Stimulated activated naive CD8-positive, alpha-beta T cell treated with anti-CD3 and anti-CD28 coated beads, Interleukin-15, Interleukin-2, amounts not matched to agents 100 U/mL and 50 U/mL, for 24 hours (primary cell): Measurements from ENCODE around the gene XPNPEP1.
A peak's percentile ranks its signal among the peaks of the same experiment; 100 is the strongest.

Experiments used
- ATAC-seq: fragments of 150-1000 bp; cut with Tn5 transposase; one replicate; pipeline ENCODE4 v1.10.0; 2021
- DNase-seq: peaks from one replicate; pipeline ENCODE4 v3.0.0; 2021

The XPNPEP1 gene

GRCh38 chr10:109863775-109864174 lies 59.5 kb downstream of the XPNPEP1 start:
- ATAC-seq = no peak
- no peak for DNase-seq

GRCh38 chr10:109862738-109863137 lies 60.6 kb downstream of the XPNPEP1 start:
- ATAC-seq (no peak), DNase-seq (no peak)

DNA sequence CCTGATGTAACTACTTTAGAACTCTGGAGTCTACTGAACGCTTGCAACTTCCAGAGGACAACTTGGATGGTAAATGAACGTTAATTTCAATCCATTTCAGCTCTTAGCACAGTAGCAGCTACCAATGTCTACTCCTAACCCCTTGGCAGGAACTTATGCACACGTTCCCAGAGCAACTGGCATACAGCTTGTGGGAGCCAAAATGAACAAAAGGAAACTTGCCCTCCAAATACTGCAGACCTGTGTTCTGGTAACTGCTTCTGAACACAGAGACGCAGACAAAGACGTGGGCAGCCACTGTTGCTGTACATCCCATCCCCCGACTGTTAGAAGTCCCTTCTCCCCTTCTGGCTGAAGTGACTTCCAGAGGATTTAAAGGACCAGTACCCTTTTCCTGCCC lies 61.3 kb downstream of the XPNPEP1 start:
- ATAC-seq = no peak

GRCh38 chr10:109861081-109861480 lies 62.2 kb downstream of the XPNPEP1 start:
- ATAC-seq = no peak
- DNase-seq = no peak

More for the DNA sequence above, 61.3 kb downstream of the XPNPEP1 start:
- DNase-seq = no peak

DNA sequence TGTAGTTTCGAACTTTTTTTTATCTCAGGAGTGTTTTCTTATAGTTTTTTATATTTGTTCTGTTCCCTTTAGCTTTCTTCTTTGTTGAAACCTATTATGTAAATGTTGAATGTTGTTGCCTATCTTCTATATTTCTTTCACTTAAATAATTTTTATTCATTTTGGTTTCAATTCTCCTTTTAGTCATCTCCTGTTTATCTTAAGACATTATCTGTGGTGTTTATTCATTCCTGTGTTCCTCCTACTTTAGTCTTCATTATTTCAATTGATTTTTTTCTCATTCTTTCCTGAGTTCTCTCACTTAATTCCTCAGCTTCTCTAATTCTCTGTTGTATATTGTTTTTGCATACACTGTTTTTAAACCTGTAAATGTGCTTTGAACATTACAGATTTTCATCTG lies 64.1 kb downstream of the XPNPEP1 start:
- DNase-seq (no peak), ATAC-seq (no peak)

- ATAC-seq (no peak), DNase-seq (no peak)
These were observed 67.6 kb downstream of the XPNPEP1 start for GRCh38 chr10:109855746-109856145.

DNA sequence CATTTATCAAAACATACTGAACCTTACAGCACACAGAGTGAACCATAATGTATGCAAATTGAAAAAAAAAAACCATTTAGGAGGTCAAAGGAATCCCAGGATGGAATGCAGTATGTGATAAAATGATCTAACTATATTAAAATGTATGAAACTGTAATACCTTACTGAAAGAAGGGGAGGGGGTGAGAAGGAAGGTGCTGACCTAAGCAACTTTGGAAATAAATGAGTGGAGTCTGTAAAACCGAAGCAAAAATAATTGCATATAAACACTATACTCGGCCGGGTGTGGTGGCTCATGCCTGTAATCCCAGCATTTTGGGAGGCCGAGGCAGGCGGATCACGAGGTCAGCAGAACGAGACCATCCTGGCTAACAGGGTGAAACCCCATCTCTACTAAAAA lies 69.4 kb downstream of the XPNPEP1 start:
- ATAC-seq (no peak), DNase-seq (no peak)

GRCh38 chr10:109852475-109853037 lies 70.8 kb downstream of the XPNPEP1 start:
- DNase-seq = peak; percentile 83
- ATAC-seq = peak; percentile 81

GRCh38 chr10:109851616-109852474 lies 71.5 kb downstream of the XPNPEP1 start:
- no peak for DNase-seq

DNA sequence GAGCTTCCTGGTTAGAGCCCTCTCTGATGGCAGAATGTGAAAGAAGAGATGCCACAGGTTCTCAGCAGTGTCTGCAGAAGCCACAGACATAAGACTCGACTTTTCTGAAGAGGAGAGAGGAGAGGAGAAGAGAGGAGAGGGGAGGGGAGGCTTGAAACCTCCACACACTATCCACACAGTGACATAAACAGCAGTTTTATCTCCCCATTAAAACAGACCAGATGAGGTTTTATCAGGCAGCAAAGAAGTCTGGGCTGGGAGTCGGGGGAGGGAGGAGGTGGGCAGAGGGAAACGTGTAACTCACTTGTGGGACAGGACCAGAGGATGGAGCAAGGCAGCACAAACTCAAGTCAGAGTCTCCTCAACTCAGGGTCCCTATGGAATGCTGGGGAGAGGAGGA lies 76.5 kb downstream of the XPNPEP1 start:
- DNase-seq (no peak), ATAC-seq (no peak)

More at GRCh38 chr10:109851616-109852474, 71.5 kb downstream of the XPNPEP1 start:
- ATAC-seq = no peak

DNA sequence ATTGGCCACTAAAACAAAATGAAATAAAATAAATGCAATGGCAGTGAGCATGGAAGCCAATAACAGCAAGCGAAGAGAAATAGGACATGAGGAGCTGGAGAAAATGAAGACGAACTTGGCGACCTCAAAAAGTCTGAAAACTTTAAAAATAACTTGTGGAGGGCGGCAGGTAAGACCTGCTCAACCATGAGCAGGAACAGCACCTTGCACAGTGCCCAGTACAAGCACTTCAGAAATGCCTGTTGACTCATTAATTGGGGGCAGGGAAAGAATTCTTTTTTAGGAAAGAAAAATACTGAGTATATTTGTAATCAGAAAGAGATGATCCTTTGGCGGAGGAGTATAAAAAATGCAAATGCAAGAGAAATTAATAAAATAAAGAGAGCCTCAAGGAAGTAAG lies 78.0 kb downstream of the XPNPEP1 start:
- ATAC-seq = no peak

DNA sequence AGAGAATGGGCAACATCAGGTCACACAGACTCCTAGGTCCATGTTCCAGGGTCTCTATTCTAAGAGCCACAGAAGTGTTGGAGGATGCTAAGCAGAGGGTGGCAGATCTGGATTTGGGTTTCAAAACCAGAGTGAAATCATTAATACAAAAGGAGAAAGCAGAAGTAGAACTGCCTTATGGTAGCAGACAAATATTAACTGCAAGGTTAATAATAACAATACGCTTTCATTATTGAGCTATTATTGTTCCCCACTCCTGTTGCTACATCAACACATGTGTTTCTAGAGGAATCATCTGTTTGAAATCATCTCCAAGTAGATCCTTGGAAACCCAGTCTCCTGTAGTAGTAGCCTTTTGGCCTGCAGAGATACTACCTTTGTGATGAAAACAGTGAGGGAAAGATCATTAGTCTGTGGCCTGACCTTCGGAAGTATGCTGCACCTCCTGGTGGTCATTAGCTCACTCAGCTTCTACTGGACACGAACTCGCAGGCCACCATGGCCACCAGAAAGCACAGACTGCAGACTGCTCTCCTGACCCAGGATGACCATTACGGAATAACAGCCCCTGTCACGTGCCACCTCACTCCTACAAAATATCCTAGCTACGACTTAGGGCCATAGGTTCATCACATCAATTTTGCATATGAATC lies 84.6 kb downstream of the XPNPEP1 start:
- ATAC-seq (no peak), DNase-seq (no peak)

More for the DNA sequence above, 78.0 kb downstream of the XPNPEP1 start:
- DNase-seq = no peak

- DNase-seq (no peak), ATAC-seq (no peak)
These were observed 85.9 kb downstream of the XPNPEP1 start for GRCh38 chr10:109837384-109837783.

- DNase-seq (no peak), ATAC-seq (no peak)
These were observed 88.1 kb downstream of the XPNPEP1 start for GRCh38 chr10:109835257-109835656.

GRCh38 chr10:109831846-109832245 lies 91.5 kb downstream of the XPNPEP1 start:
- DNase-seq (no peak), ATAC-seq (no peak)

DNA sequence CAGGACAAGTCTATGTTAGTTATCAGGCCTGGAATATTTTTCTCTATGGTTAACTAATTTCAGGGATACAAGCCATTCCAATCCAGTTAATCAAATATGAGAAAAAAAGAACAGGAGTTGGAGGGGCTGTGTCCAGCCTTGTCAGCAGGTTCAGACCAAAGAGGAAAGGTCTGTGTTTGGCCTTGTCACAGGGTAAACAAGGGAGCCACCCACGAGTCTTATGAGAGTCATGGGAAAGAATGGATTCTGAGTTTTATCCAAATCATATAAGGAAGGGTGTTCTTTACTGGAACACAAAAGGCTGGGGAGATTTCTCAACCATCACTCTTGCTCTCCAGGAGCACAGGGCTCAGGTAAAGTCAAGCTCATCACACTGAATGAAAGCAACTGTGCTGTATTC lies 99.1 kb downstream of the XPNPEP1 start:
- ATAC-seq (no peak), DNase-seq (no peak)

GRCh38 chr10:109823196-109823595 lies 100.1 kb downstream of the XPNPEP1 start:
- DNase-seq = no peak
- no peak for ATAC-seq

- DNase-seq (no peak), ATAC-seq (no peak)
These were observed 101.6 kb downstream of the XPNPEP1 start for GRCh38 chr10:109821672-109822071.

GRCh38 chr10:109820620-109821405 lies 102.5 kb downstream of the XPNPEP1 start:
- ATAC-seq = no peak

DNA sequence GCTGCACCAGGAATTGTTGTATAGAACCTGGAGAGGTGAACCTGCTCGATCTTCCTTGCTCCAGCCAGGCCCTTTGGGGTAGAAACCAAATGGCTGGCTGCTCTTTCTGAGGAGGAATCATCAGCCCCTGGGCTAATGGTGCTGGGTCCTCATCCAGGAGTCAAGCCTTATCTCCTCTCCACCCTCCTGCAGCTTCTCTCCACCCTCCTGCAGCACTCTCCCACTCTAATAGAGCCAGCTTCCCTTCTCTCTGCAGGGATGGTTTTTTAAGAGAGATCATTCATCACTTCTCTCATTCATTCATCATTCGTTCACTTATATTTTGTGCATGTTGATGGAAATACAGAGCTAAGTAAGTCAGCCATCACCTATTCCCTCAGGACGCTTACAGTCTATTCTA lies 103.5 kb downstream of the XPNPEP1 start:
- ATAC-seq (no peak), DNase-seq (no peak)

More at GRCh38 chr10:109820620-109821405, 102.5 kb downstream of the XPNPEP1 start:
- no peak for DNase-seq
